Endothelial cell of umbilical vein (primary cell): Measurements from ENCODE around the gene MYO9A. TPM values are rescaled to one million over a fixed set of nuclear protein-coding genes. Genes with fewer than 3 reads are reported as not detected.

Experiments used
- BruUV-seq: library from RNA; stranded (reverse); fragments of 400-500 nt; replicated peaks from 2 replicates; lab custom pipeline; 2021; lab: Mats Ljungman, UMichigan
- CTCF ChIA-PET: fragments of 300-600, 350-600 bp; sonication (Branson Sonifier 250); formaldehyde crosslinking; loops from one replicate; lab custom pipeline; 2021; ENCODE audit warnings: antibody characterized with exemption, inconsistent platforms; lab: Charles Lee
- POLR2A ChIA-PET: fragments of 300-600, 350-600 bp; sonication (Branson Sonifier 250); formaldehyde crosslinking; loops from one replicate; lab custom pipeline; 2021; ENCODE audit warnings: antibody characterized with exemption, inconsistent platforms; lab: Charles Lee
- DNase-seq: peaks from one replicate; pipeline ENCODE4 v3.0.0-alpha.2; 2011; ENCODE audit warnings: low read depth, low spot score
- FAIRE-seq: peaks from 2 replicates; lab custom pipeline; 2011; peaks lifted over from hg19 to GRCh38; lab: Jason Lieb, UNC
- H2AFZ ChIP-seq: 2 replicates; pipeline ENCODE4 v1.6.0; 2012; ENCODE audit warnings: low read depth, low read length, control low read depth, inconsistent platforms
- H3K27ac ChIP-seq: 2 replicates; pipeline ENCODE4 v1.5.1; 2011; ENCODE audit warnings: low read depth, mild to moderate bottlenecking, control low read depth, low read length, moderate library complexity; ENCODE audit not compliant: insufficient read depth
- H3K27me3 ChIP-seq, 2 experiments: 2 replicates each; pipeline versions ENCODE4 v1.6.0 to v1.6.1; 2011; ENCODE audit warnings: low read length in 2 of 2, mixed read lengths in 1 of 2; ENCODE audit not compliant: control insufficient read depth in 2 of 2, insufficient read depth in 2 of 2
- H3K36me3 ChIP-seq, 2 experiments: 2 replicates in 1 of 2; 3 replicates in 1 of 2; pipeline ENCODE4 v1.5.1; 2011; ENCODE audit warnings: low read length in 2 of 2, mild to moderate bottlenecking in 1 of 2, moderate library complexity in 1 of 2; ENCODE audit not compliant: control insufficient read depth in 2 of 2, insufficient read depth in 2 of 2; ENCODE audit errors: extremely low read depth in 1 of 2
- H3K4me1 ChIP-seq: 3 replicates; pipeline ENCODE4 v1.5.1; 2011; ENCODE audit warnings: mild to moderate bottlenecking, low read length; ENCODE audit not compliant: control insufficient read depth, insufficient read depth; ENCODE audit errors: extremely low read depth
- H3K4me2 ChIP-seq: 2 replicates; pipeline ENCODE4 v1.6.1; 2011; ENCODE audit warnings: low read length, control low read depth, mixed read lengths; ENCODE audit not compliant: insufficient read depth
- H3K4me3 ChIP-seq, 3 experiments: fragments of 200-600 bp in 1 of 3; sonication (generic), shearing (Covaris generic) in 1 of 3; replicated peaks in 1 of 3; 2 replicates each; pipeline ENCODE4 v1.5.1; 2011 to 2016; ENCODE audit warnings: control low read depth in 3 of 3, low read length in 3 of 3, mild to moderate bottlenecking in 2 of 3, inconsistent platforms in 1 of 3, low read depth in 1 of 3, moderate library complexity in 1 of 3; ENCODE audit not compliant: insufficient read depth in 1 of 3
- H3K79me2 ChIP-seq: 2 replicates; pipeline ENCODE4 v1.6.0; 2012; ENCODE audit warnings: low read length, inconsistent platforms; ENCODE audit not compliant: control insufficient read depth, insufficient read depth
- H3K9ac ChIP-seq: replicated peaks from 2 replicates; pipeline ENCODE3; 2011; ENCODE audit warnings: low read length, control low read depth; ENCODE audit not compliant: insufficient read depth; ENCODE audit errors: extremely low read depth
- H3K9me1 ChIP-seq: replicated peaks from 3 replicates; pipeline ENCODE4 v1.6.0; 2011; ENCODE audit warnings: mild to moderate bottlenecking, low read length; ENCODE audit not compliant: control insufficient read depth, insufficient read depth; ENCODE audit errors: extremely low read depth
- H3K9me3 ChIP-seq: replicated peaks from 2 replicates; pipeline ENCODE4 v1.5.1; 2012; ENCODE audit warnings: low read length, inconsistent platforms; ENCODE audit not compliant: control insufficient read depth, insufficient read depth
- H4K20me1 ChIP-seq: replicated peaks from 2 replicates; pipeline ENCODE3; 2011; ENCODE audit warnings: mild to moderate bottlenecking, low read length; ENCODE audit not compliant: control insufficient read depth, insufficient read depth; ENCODE audit errors: extremely low read depth
- CTCF ChIP-seq, 2 donors: IDR thresholded peaks; 1 replicate in 1 of 2; 2 replicates in 1 of 2; pipeline ENCODE4 v1.5.1; 2011; ENCODE audit warnings: low read length in 2 of 2, mild to moderate bottlenecking in 2 of 2, moderate library complexity in 2 of 2, control low read depth in 1 of 2, inconsistent platforms in 1 of 2, low read depth in 1 of 2; ENCODE audit not compliant: insufficient read depth in 1 of 2; ENCODE audit errors: extremely low read depth in 1 of 2
- EZH2 ChIP-seq: IDR thresholded peaks from 2 replicates; pipeline ENCODE4 v1.6.1; 2012; ENCODE audit warnings: borderline replicate concordance, low read depth, mild to moderate bottlenecking, moderate library complexity, low read length, inconsistent platforms; ENCODE audit not compliant: severe bottlenecking
- GATA2 ChIP-seq: IDR thresholded peaks from 2 replicates; pipeline ENCODE4 v1.7.0; 2011; ENCODE audit warnings: low read depth, mild to moderate bottlenecking, moderate library complexity, mixed read lengths, low read length; ENCODE audit not compliant: insufficient read length, insufficient read depth
- JUN ChIP-seq: IDR thresholded peaks from 2 replicates; pipeline ENCODE4 v1.6.1; 2011; ENCODE audit warnings: borderline replicate concordance, low read depth; ENCODE audit not compliant: insufficient read length, insufficient read depth
- dilution Hi-C: fragments of 300-500 bp; cut with MboI; formaldehyde crosslinking; loops from one replicate; pipeline ENCODE4 v1.15.0; 2019; ENCODE audit warnings: low sequenced_read_pairs; ENCODE audit not compliant: extremely low pct_ligation_motif_present
- intact Hi-C: fragments of 100-400 bp; cut with micrococcal nuclease; formaldehyde crosslinking; loops from one replicate; pipeline ENCODE4 v1.10.0; 2022
- polyA plus RNA-seq, 4 experiments: library from polyadenylated mRNA; depleted of rRNA in 3 of 4; stranded (reverse) in 3 of 4; unstranded in 1 of 4; fragments of >200 nt; gene quantifications; 2 replicates each; pipeline versions ENCODE4 v1.2.1 to v1.2.3, GENCODE V29; 2011 to 2012; ENCODE audit warnings: missing spikeins in 1 of 4
- total RNA-seq: library from RNA; stranded (reverse); gene quantifications from 2 replicates; pipeline ENCODE4 v1.2.3, GENCODE V29; 2021

The MYO9A gene
- total and polyA plus RNA-seq, 2 donors (not counting 3 experiments of a cell fraction or from before 2014, with no cell fraction given): 6.4 to 30.3 TPM

GRCh38 chr15:71780115-71780976, 337.6 kb downstream of the MYO9A start:
- H3K4me3 ChIP-seq: peak overlapping the region in 1 of 3 experiments; percentile 51
- H3K4me1 ChIP-seq: peaks cover 19% of the 10 kb centered on the region
- peak; percentile 84 for DNase-seq
- dilution Hi-C loops: no loop called here
- H3K9ac ChIP-seq: peak overlapping the region; percentile 70
- no peaks in the 10 kb centered on the region for H3K9me3 ChIP-seq
- H4K20me1 ChIP-seq: no peaks in the 10 kb centered on the region
- no TSS peak for BruUV-seq
- peak; percentile 88 for FAIRE-seq
- intact Hi-C loops: loop anchor here (1.0 to 2.0 kb wide), 5 partner anchors 11 to 376 kb away; no protein-coding TSS in a partner anchor
- H3K27ac ChIP-seq: peak overlapping the region; percentile 86
- ChIA-PET CTCF (interaction anchor here (0.6 to 5.1 kb wide), 12 partner anchors 8 to 394 kb away, joined by 3 to 81 read pairs (median 10); no protein-coding TSS in a partner anchor), POLR2A (interaction anchor here (1.0 kb wide), 1 partner anchor 10 kb away, joined by 3 read pairs; no protein-coding TSS in a partner anchor)
- no peaks in the 10 kb centered on the region for H3K9me1 ChIP-seq
- H3K4me2 ChIP-seq: peak overlapping the region; percentile 75
- H3K36me3 ChIP-seq: no peaks in the 10 kb centered on the region
- no peaks in the 10 kb centered on the region for H3K27me3 ChIP-seq
- no peaks in the 10 kb centered on the region for H3K79me2 ChIP-seq
- peak; percentile 76 to 77 for TF ChIP-seq CTCF (IDR thresholded peaks at IDR 0.05; ENCODE audit: extremely low read depth in 1 of 2, insufficient read depth in 1 of 2, low read depth in 1 of 2, low read length in 2 of 2)
- no peak for TF ChIP-seq EZH2
- TF ChIP-seq GATA2: peak; percentile 21
- peak; percentile 17 for TF ChIP-seq JUN
- H2AFZ ChIP-seq: peak overlapping the region; percentile 50
